HepG2 (cell line): ENCODE results near the gene GUCY1A2. TPM values are rescaled to one million over a fixed set of nuclear protein-coding genes. Genes with fewer than 3 reads are reported as not detected.
"Not testable (repeated sequence)": the region's sequence is repeated elsewhere in the genome, so short reads cannot be mapped to it uniquely, and the experiment has no call there.

ENCODE experiments used
- ATAC-seq: fragments of 200-7000 bp; cut with Tn5 transposase; 3 replicates; pipeline ENCODE4 v1.9.1; 2020; ENCODE audit warnings: mild to moderate bottlenecking, moderate library complexity
- BruUV-seq: library from RNA; stranded (reverse); fragments of 400-500 nt; replicated peaks from 2 replicates; lab custom pipeline; 2021; lab: Mats Ljungman, UMichigan
- CTCF ChIA-PET: fragments of 300-600 bp; formaldehyde crosslinking; extraction: SDS; loops from one replicate; lab custom pipeline; 2021; ENCODE audit warnings: low total read pairs, inconsistent platforms, low intra/inter-chr PET ratio; lab: Yijun Ruan, JAX
- POLR2A ChIA-PET: fragments of 350-600 bp; sonication (Branson Sonifier 250); formaldehyde crosslinking; loops from one replicate; lab custom pipeline; 2020; ENCODE audit warnings: antibody characterized with exemption, inconsistent platforms; lab: Yijun Ruan, JAX
- DNase-seq: peaks from one replicate; pipeline ENCODE4 v3.0.0-alpha.2; 2015; ENCODE audit warnings: low spot score
- FAIRE-seq: peaks from 3 replicates; lab custom pipeline; 2011; peaks lifted over from hg19 to GRCh38; lab: Jason Lieb, UNC
- H2AFZ ChIP-seq: one replicate; pipeline ENCODE4 v1.6.1; 2011; ENCODE audit warnings: low read length, inconsistent platforms
- H3K27ac ChIP-seq: fragments of 300-600 bp; 3 replicates; pipeline ENCODE4 v1.8.0; 2011; ENCODE audit warnings: mixed run types, mild to moderate bottlenecking, mixed read lengths, low read length, inconsistent platforms; ENCODE audit not compliant: insufficient read depth; ENCODE audit errors: extremely low read length
- H3K27me3 ChIP-seq, 2 experiments: fragments of 200-600 bp in 1 of 2; 2 replicates in 1 of 2; 3 replicates in 1 of 2; pipeline versions ENCODE4 v1.6.0 to v1.8.0; 2011; ENCODE audit warnings: low read length in 2 of 2, mild to moderate bottlenecking in 2 of 2, moderate library complexity in 2 of 2, inconsistent platforms in 1 of 2; ENCODE audit not compliant: insufficient read depth in 2 of 2, control insufficient read depth in 1 of 2
- H3K36me3 ChIP-seq, 2 experiments: fragments of 200-600 bp in 1 of 2; replicated peaks in 1 of 2; 2 replicates in 1 of 2; 3 replicates in 1 of 2; pipeline versions ENCODE4 v1.5.1 to v1.8.0; 2011; ENCODE audit warnings: low read length in 2 of 2, inconsistent platforms in 1 of 2; ENCODE audit not compliant: insufficient read depth in 2 of 2, control insufficient read depth in 1 of 2
- H3K4me1 ChIP-seq: 2 replicates; pipeline ENCODE4 v1.5.1; 2012; ENCODE audit warnings: low read length, inconsistent platforms; ENCODE audit not compliant: insufficient read depth
- H3K4me2 ChIP-seq: 2 replicates; pipeline ENCODE4 v1.6.0; 2011; ENCODE audit warnings: low read depth, low read length, inconsistent platforms
- H3K4me3 ChIP-seq, 3 experiments: fragments of 200-600 bp in 1 of 3; sonication (generic), shearing (Covaris generic) in 1 of 3; replicated peaks in 1 of 3; 2 replicates each; pipeline ENCODE4 v1.5.1; 2011 to 2016; ENCODE audit warnings: low read length in 3 of 3, inconsistent platforms in 2 of 3, low read depth in 2 of 3, mild to moderate bottlenecking in 2 of 3, control low read depth in 1 of 3, mixed read lengths in 1 of 3; ENCODE audit not compliant: insufficient read depth in 1 of 3
- H3K79me2 ChIP-seq: one replicate; pipeline ENCODE4 v1.6.1; 2011; ENCODE audit warnings: low read length, inconsistent platforms; ENCODE audit not compliant: insufficient read depth
- H3K9ac ChIP-seq: 2 replicates; pipeline ENCODE4 v1.6.0; 2011; ENCODE audit warnings: mild to moderate bottlenecking, low read depth, low read length, inconsistent platforms; ENCODE audit not compliant: insufficient read depth
- H3K9me3 ChIP-seq: 2 replicates; pipeline ENCODE4 v1.5.1; 2012; ENCODE audit warnings: mild to moderate bottlenecking, low read length
- H4K20me1 ChIP-seq: 2 replicates; pipeline ENCODE4 v1.6.0; 2011; ENCODE audit warnings: inconsistent platforms, mild to moderate bottlenecking, low read length, moderate library complexity; ENCODE audit not compliant: insufficient read depth
- EEA1 ChIP-seq: sonication (generic); formaldehyde crosslinking; IDR thresholded peaks from 2 replicates; pipeline ENCODE4 v1.5.1; 2020; ENCODE audit warnings: mild to moderate bottlenecking, missing genetic modification reagents, borderline replicate concordance
- HOMEZ ChIP-seq: IDR thresholded peaks from 2 replicates; pipeline ENCODE4 v1.6.1; 2016; ENCODE audit warnings: low read depth
- MLXIP ChIP-seq: sonication (generic); formaldehyde crosslinking; IDR thresholded peaks from 2 replicates; pipeline ENCODE4 v1.9.0; 2021; ENCODE audit warnings: missing genetic modification reagents, borderline replicate concordance
- NFKB2 ChIP-seq: sonication (generic); formaldehyde crosslinking; IDR thresholded peaks from 2 replicates; pipeline ENCODE4 v1.4.0; 2020; ENCODE audit warnings: missing genetic modification reagents, borderline replicate concordance
- NR2F2 ChIP-seq: IDR thresholded peaks from 2 replicates; pipeline ENCODE4 v1.6.1; 2012; ENCODE audit warnings: low read depth, inconsistent platforms, borderline replicate concordance
- RAD21 ChIP-seq: fragments of 450-650 bp; formaldehyde crosslinking; IDR thresholded peaks from 2 replicates; pipeline ENCODE4 v1.5.0; 2020; ENCODE audit warnings: mild to moderate bottlenecking
- RARA ChIP-seq: IDR thresholded peaks from 2 replicates; pipeline ENCODE4 v1.6.1; 2016; ENCODE audit warnings: missing genetic modification reagents, missing compliant biosample characterization
- SATB2 ChIP-seq: sonication (generic); formaldehyde crosslinking; IDR thresholded peaks from 2 replicates; pipeline ENCODE4 v1.5.0; 2020; ENCODE audit warnings: missing genetic modification reagents
- ZFP62 ChIP-seq: sonication (generic); formaldehyde crosslinking; IDR thresholded peaks from 2 replicates; pipeline ENCODE4 v1.4.0; 2020; ENCODE audit warnings: missing genetic modification reagents
- ZNF101 ChIP-seq: sonication (generic); formaldehyde crosslinking; IDR thresholded peaks from 2 replicates; pipeline ENCODE4 v1.4.0; 2020; ENCODE audit warnings: mild to moderate bottlenecking, low read depth, missing genetic modification reagents, borderline replicate concordance
- WGBS: methylation state at CpG from one replicate; pipeline ENCODE4 v1.1.6; 2017; ENCODE audit warnings: low lambda C conversion rate; 5-methylcytosine and 5-hydroxymethylcytosine counted together
- in situ Hi-C: cut with HindIII; loops from 2 replicates; pipeline ENCODE4 v1.10.0; 2017; ENCODE audit warnings: low pct_unique_long_range_greater_than_20kb; ENCODE audit not compliant: extremely low pct_ligation_motif_present
- intact Hi-C: fragments of 100-400 bp; cut with micrococcal nuclease; formaldehyde crosslinking; loops from one replicate; pipeline ENCODE4 v1.10.0; 2022; ENCODE audit not compliant: unreplicated experiment
- polyA plus RNA-seq, 8 experiments: library from polyadenylated mRNA; depleted of rRNA in 3 of 8; stranded (reverse) in 7 of 8; unstranded in 1 of 8; fragments of >200 nt; fragmentation: Illumina TruSeq in 4 of 8; extraction: Trizol in 4 of 8; gene quantifications; 2 replicates each; pipeline versions ENCODE4 v1.2.1 to v1.2.3, GENCODE V29; 2011 to 2016; ENCODE audit warnings: low read depth in 4 of 8, missing spikeins in 1 of 8, mixed read lengths in 1 of 8; ENCODE audit not compliant: insufficient read depth in 1 of 8
- total RNA-seq, 5 experiments: library from RNA; depleted of rRNA; stranded (reverse); fragments of >200 nt; fragmentation: Illumina TruSeq; extraction: Trizol; gene quantifications; 2 replicates each; pipeline ENCODE4 v1.2.3, GENCODE V29; 2016; ENCODE audit warnings: low read depth in 1 of 5

Gene GUCY1A2
- total and polyA plus RNA-seq, 2 of the 13 experiments (the other 11 are each of a cell fraction or from before 2014, with no cell fraction given): 0.01 to 0.07 TPM

GRCh38 chr11:107050899-107051298 lies 32.6 kb upstream of the GUCY1A2 start:
- BruUV-seq, intact Hi-C loops, in situ Hi-C loops, ATAC-seq, H3K4me3 ChIP-seq, POLR2A ChIA-PET, H3K36me3 ChIP-seq, H3K4me2 ChIP-seq, DNase-seq, H4K20me1 ChIP-seq, H3K4me1 ChIP-seq, H3K79me2 ChIP-seq, H3K27me3 ChIP-seq, H3K27ac ChIP-seq, H3K9ac ChIP-seq, CTCF ChIA-PET, FAIRE-seq, H2AFZ ChIP-seq: not testable (repeated sequence)
- peak; percentile 98; the same call in 1 of the 2 replicates for TF ChIP-seq ZNF101 (CRISPR knock-in tag)
- WGBS: 53% methylated on average over 2 of the region's 2 CpGs
- H3K9me3 ChIP-seq: peaks cover 33% of the 10 kb centered on the region

GRCh38 chr11:107050121-107050520 lies 31.8 kb upstream of the GUCY1A2 start:
- Histone ChIP-seq H3K27ac (no peak overlapping the region), H3K4me2 (no peak overlapping the region), H3K36me3 (no peaks in the 10 kb centered on the region), H3K4me3 (no peak overlapping the region), H2AFZ (no peak overlapping the region), H3K9me3 (peaks cover 33% of the 10 kb centered on the region), H3K4me1 (no peaks in the 10 kb centered on the region), H3K9ac (no peak overlapping the region), H3K79me2 (no peaks in the 10 kb centered on the region), H3K27me3 (no peaks in the 10 kb centered on the region)
- in situ Hi-C loops: no loop called here
- POLR2A ChIA-PET: no interaction called here
- TF ChIP-seq HOMEZ (CRISPR knock-in tag): no peak
- TF ChIP-seq MLXIP: no peak
- TF ChIP-seq ZFP62 (CRISPR knock-in tag): no peak
- no peak for TF ChIP-seq EEA1 (CRISPR knock-in tag)
- TF ChIP-seq NR2F2: no peak
- no peak for TF ChIP-seq SATB2
- no peak for TF ChIP-seq RAD21 (CRISPR knock-in tag)
- no peak for TF ChIP-seq RARA (CRISPR knock-in tag)
- TF ChIP-seq NFKB2: no peak
- TF ChIP-seq, all 625 proteins: peak for 0
- WGBS: 16% methylated on average over 5 of the region's 5 CpGs
- no peak for FAIRE-seq
- CTCF ChIA-PET: no interaction called here
- BruUV-seq: no TSS peak
- H4K20me1 ChIP-seq: no peaks in the 10 kb centered on the region
- ATAC-seq: no peak
- no peak for DNase-seq
- intact Hi-C loops: no loop called here
